Fibroblast of the aortic adventitia (primary cell): ENCODE measurements around the gene CALU. TPM values are rescaled to one million over a fixed set of nuclear protein-coding genes. Genes with fewer than 3 reads are reported as not detected.

Experiments
- DNase-seq: peaks from one replicate; pipeline ENCODE4 v3.0.0-alpha.2; 2010; ENCODE audit warnings: low read depth
- H3K4me3 ChIP-seq: 2 replicates; pipeline ENCODE4 v1.5.1; 2011; ENCODE audit warnings: low read depth, mild to moderate bottlenecking, control low read depth, low read length, moderate library complexity
- CTCF ChIP-seq: IDR thresholded peaks from 2 replicates; pipeline ENCODE4 v1.5.1; 2011; ENCODE audit warnings: mild to moderate bottlenecking, low read length, control low read depth, inconsistent platforms; ENCODE audit not compliant: insufficient read depth
- total RNA-seq: library from RNA; depleted of rRNA; stranded (reverse); fragments of >200 nt; gene quantifications from 2 replicates; pipeline ENCODE4 v1.2.3, GENCODE V29; 2012; ENCODE audit warnings: low replicate concordance

CALU gene
- total RNA-seq, 1 donor = 624 TPM

GRCh38 chr7:128755819-128756476, 16.8 kb downstream of the CALU start:
- no peak overlapping the region for H3K4me3 ChIP-seq
- peak; percentile 90 for DNase-seq
- no peak for TF ChIP-seq CTCF

GRCh38 chr7:128757203-128757602, 18.0 kb downstream of the CALU start:
- no peak for DNase-seq
- TF ChIP-seq CTCF = no peak
- H3K4me3 ChIP-seq = no peak overlapping the region

GRCh38 chr7:128758553-128758952, 19.4 kb downstream of the CALU start:
- no peak overlapping the region for H3K4me3 ChIP-seq
- no peak for TF ChIP-seq CTCF
- DNase-seq = no peak

GRCh38 chr7:128759242-128759641, 20.1 kb downstream of the CALU start:
- no peak for TF ChIP-seq CTCF
- no peak overlapping the region for H3K4me3 ChIP-seq
- DNase-seq = no peak

- H3K4me3 ChIP-seq = no peak overlapping the region
- peak; percentile 53 for DNase-seq
- TF ChIP-seq CTCF = no peak
Measured at GRCh38 chr7:128763541-128763940, 24.4 kb downstream of the CALU start.

- H3K4me3 ChIP-seq = no peak overlapping the region
- TF ChIP-seq CTCF = no peak
- peak; percentile 37 for DNase-seq
Measured at GRCh38 chr7:128767475-128768110, 28.4 kb downstream of the CALU start.

GRCh38 chr7:128770233-128770632, 31.1 kb downstream of the CALU start:
- no peak for TF ChIP-seq CTCF
- H3K4me3 ChIP-seq = no peak overlapping the region
- DNase-seq = peak; percentile 77
